Measurements from ENCODE around the gene SMOC2.

DNA sequence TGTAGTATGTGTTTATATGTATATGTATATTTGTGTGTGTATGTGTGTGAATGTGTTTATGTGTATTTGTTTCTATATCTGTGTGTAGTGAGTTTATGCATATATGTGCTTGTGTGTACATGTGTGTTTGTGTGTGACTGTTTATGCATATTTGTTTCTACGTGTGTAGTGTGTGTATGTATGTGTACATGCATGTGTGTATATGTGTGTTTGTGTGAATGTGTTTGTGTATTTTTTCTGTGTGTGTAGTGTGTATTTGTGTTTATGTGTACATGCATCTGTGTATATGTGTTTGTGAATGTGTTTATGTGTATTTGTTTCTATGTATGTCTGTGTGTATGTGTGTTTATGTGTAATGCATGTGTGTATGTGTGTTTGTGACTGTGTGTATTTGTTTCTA lies 12.1 kb upstream of the SMOC2 start:
- TF ChIP-seq, protein P1, sequence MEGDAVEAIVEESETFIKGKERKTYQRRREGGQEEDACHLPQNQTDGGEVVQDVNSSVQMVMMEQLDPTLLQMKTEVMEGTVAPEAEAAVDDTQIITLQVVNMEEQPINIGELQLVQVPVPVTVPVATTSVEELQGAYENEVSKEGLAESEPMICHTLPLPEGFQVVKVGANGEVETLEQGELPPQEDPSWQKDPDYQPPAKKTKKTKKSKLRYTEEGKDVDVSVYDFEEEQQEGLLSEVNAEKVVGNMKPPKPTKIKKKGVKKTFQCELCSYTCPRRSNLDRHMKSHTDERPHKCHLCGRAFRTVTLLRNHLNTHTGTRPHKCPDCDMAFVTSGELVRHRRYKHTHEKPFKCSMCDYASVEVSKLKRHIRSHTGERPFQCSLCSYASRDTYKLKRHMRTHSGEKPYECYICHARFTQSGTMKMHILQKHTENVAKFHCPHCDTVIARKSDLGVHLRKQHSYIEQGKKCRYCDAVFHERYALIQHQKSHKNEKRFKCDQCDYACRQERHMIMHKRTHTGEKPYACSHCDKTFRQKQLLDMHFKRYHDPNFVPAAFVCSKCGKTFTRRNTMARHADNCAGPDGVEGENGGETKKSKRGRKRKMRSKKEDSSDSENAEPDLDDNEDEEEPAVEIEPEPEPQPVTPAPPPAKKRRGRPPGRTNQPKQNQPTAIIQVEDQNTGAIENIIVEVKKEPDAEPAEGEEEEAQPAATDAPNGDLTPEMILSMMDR (IDR thresholded peaks at IDR 0.05; ENCODE audit: poor library complexity, severe bottlenecking) = no peak
- TF ChIP-seq POLR2AphosphoS5 (IDR thresholded peaks at IDR 0.05) (no peak), RAD21 (conservative IDR thresholded peaks at IDR 0.05) (no peak), TAF1 (IDR thresholded peaks at IDR 0.05; ENCODE audit: low read depth) (no peak), EZH2 (IDR thresholded peaks at IDR 0.05; ENCODE audit: borderline replicate concordance, insufficient read depth, low read length, poor library complexity, severe bottlenecking) (no peak), MXI1 (conservative IDR thresholded peaks at IDR 0.05; ENCODE audit: poor library complexity, severe bottlenecking) (no peak), SMC3 (conservative IDR thresholded peaks at IDR 0.05; ENCODE audit: poor library complexity) (no peak)
- TF ChIP-seq, protein P2, sequence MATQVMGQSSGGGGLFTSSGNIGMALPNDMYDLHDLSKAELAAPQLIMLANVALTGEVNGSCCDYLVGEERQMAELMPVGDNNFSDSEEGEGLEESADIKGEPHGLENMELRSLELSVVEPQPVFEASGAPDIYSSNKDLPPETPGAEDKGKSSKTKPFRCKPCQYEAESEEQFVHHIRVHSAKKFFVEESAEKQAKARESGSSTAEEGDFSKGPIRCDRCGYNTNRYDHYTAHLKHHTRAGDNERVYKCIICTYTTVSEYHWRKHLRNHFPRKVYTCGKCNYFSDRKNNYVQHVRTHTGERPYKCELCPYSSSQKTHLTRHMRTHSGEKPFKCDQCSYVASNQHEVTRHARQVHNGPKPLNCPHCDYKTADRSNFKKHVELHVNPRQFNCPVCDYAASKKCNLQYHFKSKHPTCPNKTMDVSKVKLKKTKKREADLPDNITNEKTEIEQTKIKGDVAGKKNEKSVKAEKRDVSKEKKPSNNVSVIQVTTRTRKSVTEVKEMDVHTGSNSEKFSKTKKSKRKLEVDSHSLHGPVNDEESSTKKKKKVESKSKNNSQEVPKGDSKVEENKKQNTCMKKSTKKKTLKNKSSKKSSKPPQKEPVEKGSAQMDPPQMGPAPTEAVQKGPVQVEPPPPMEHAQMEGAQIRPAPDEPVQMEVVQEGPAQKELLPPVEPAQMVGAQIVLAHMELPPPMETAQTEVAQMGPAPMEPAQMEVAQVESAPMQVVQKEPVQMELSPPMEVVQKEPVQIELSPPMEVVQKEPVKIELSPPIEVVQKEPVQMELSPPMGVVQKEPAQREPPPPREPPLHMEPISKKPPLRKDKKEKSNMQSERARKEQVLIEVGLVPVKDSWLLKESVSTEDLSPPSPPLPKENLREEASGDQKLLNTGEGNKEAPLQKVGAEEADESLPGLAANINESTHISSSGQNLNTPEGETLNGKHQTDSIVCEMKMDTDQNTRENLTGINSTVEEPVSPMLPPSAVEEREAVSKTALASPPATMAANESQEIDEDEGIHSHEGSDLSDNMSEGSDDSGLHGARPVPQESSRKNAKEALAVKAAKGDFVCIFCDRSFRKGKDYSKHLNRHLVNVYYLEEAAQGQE (IDR thresholded peaks at IDR 0.05; ENCODE audit: borderline replicate concordance) = no peak
